WI38 (cell line): ENCODE data around the gene SCAI.
"Not testable (repeated sequence)": the region's sequence is repeated elsewhere in the genome, so short reads cannot be mapped to it uniquely, and the experiment has no call there.

Source experiments
- H3K4me3 ChIP-seq: 2 replicates; pipeline ENCODE4 v1.5.1; 2011; ENCODE audit warnings: low read depth, mild to moderate bottlenecking, control low read depth, low read length
- CTCF ChIP-seq: IDR thresholded peaks from 2 replicates; pipeline ENCODE4 v1.5.1; 2012; ENCODE audit warnings: low read depth, mild to moderate bottlenecking, control low read depth, low read length

The SCAI gene

GRCh38 chr9:125043148-125043547 lies 100.2 kb downstream of the SCAI start:
- no peak for TF ChIP-seq CTCF
- H3K4me3 ChIP-seq: no peak overlapping the region

GRCh38 chr9:125038166-125038565 lies 105.2 kb downstream of the SCAI start:
- TF ChIP-seq CTCF: no peak
- H3K4me3 ChIP-seq: no peak overlapping the region

GRCh38 chr9:125028041-125028440 lies 115.3 kb downstream of the SCAI start:
- H3K4me3 ChIP-seq: no peak overlapping the region
- TF ChIP-seq CTCF: no peak

- TF ChIP-seq CTCF: no peak
- H3K4me3 ChIP-seq: no peak overlapping the region
These were observed 118.4 kb downstream of the SCAI start for GRCh38 chr9:125024917-125025316.

- TF ChIP-seq CTCF: no peak
These were observed 122.3 kb downstream of the SCAI start for GRCh38 chr9:125021069-125021468.

GRCh38 chr9:125015655-125016054 lies 127.7 kb downstream of the SCAI start:
- not testable (repeated sequence) for H3K4me3 ChIP-seq

More at GRCh38 chr9:125021069-125021468, 122.3 kb downstream of the SCAI start:
- no peak overlapping the region for H3K4me3 ChIP-seq

GRCh38 chr9:125012013-125012412 lies 131.3 kb downstream of the SCAI start:
- not testable (repeated sequence) for H3K4me3 ChIP-seq

- no peak for TF ChIP-seq CTCF
- H3K4me3 ChIP-seq: no peak overlapping the region
These were observed 134.7 kb downstream of the SCAI start for GRCh38 chr9:125008599-125008998.

GRCh38 chr9:125003332-125003731 lies 140.0 kb downstream of the SCAI start:
- TF ChIP-seq CTCF: no peak
- no peak overlapping the region for H3K4me3 ChIP-seq
